ENCODE results near the gene SMPD4.
"Not testable (repeated sequence)": the region's sequence is repeated elsewhere in the genome, so short reads cannot be mapped to it uniquely, and the experiment has no call there.

The SMPD4 gene

DNA sequence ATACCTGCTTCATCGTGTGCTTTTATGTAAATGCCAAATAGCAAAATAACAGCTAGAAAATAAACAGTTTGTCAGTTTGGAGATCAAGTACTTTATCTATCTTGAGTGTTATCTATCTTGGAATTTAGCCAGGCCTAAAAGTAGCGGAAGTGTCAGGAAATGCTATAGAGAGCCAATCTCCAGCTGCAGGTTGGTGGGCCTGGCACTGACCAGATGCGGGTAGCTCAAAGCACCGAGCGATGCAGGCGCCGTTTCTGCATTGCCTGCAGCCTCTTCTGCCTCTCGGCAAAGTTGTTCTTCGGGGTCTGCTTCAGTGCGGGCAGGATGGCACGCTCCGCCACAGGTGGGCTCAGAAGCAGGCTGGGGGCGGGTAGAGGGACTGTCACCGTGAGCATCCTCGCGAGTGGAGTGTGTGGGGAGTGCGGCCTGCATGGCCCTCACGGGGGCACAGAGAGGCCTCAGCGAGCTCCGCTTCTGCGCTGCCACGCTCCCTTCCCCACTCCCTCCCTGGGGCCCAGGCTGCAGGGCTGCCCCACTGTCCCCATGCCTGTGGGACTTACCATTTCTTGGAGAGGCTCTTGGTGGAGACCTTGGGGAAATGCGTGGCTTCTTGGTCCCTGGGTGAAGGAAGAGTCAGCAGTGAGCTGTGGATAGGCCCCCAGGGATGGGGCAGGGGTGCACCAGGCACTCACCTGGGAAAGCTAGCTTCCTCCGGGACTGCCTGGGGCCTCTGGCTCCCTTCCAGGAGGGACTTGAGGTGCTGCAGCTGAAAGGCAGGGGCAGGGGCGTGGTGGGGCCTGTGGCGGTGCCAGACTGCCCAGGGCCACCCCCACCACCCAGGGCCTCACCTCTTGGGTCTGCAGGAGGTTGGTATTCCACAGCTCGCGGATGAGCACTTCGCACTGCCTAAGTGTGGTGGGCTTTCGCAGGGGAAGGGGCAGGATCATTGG lies 41.8 kb downstream of the SMPD4 start:
- DNase-seq, result not testable (repeated sequence)

DNA sequence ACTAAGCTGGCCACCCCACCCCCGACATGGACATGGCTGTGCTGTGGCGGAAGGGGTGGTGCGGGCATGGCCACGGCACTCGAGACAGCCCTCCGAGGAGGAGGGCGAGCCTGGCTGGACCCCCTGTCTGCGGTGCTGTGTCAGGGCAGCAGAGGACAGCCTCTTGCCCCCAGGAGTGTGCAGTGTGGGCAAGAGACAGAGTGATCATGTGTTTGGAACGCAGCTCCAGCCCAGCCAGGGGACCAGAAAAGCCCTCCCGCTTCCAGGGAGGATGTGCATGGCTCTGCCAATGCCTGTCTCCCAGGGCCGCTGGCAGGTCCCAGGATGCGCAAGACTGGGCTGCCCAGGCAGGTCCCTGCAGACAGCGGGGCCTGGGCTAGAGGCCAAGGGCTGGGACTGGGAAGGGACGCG lies 42.6 kb downstream of the SMPD4 start:
- DNase-seq, result not testable (repeated sequence)

DNA sequence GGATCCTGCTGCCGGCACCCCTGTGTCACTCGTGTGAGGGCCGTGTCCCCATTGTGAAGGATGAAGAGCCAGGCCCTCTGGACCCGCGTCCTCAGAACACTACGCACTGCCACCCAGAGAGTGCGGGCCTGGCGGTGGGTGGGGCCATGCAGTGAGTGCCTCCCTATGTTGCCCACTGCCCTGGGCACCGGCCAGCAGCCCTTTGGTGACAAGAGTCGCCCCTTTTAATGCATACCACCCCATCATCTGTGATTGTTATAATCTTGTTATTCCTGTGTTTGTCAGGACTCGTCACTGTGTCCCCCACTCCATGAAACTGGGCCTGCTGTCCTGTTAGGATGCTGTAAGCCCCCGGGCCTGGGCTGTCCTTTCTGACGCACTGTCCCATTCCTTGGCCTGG lies 43.1 kb downstream of the SMPD4 start:
- DNase-seq, result not testable (repeated sequence)

DNA sequence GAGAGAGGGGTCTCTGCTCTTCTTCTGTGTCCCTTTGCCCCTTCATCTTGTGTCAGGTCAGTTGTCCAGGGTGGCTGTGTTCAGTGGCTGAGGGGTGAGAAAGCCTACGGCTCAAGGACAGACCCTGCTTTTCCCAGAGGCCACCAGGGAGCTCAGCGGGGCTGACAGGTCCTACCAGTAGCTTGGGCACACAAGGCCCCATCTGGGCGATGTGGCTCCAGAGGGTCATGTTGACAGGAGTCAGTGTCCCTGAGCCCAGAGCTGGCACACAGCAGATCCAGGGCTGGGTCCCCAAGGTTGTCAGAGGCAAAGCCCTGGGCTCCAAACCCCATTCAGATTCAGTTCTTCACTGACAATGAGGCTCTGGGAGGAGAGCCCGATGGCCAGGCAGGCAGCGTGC lies 44.3 kb downstream of the SMPD4 start:
- DNase-seq, result not testable (repeated sequence)

DNA sequence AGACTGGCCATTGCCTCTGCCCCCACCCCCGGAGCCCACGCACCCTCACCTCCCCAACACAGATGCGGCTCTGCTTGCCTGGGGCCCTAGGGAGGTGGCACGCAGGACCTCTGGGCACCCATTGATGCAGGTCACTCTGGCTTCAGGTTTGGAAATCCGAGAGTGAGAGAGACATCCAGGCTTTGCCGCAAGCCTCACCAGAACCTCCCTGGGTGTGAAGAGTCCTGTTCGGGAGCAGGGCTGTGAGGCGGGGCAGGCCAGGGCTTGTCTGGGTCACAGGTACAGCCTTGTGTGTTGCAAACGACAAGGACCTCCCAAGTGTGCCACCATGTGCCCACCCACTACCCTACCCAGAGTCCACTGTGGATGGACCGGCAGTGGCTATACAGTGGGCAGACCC lies 44.9 kb downstream of the SMPD4 start:
- DNase-seq, result not testable (repeated sequence)

DNA sequence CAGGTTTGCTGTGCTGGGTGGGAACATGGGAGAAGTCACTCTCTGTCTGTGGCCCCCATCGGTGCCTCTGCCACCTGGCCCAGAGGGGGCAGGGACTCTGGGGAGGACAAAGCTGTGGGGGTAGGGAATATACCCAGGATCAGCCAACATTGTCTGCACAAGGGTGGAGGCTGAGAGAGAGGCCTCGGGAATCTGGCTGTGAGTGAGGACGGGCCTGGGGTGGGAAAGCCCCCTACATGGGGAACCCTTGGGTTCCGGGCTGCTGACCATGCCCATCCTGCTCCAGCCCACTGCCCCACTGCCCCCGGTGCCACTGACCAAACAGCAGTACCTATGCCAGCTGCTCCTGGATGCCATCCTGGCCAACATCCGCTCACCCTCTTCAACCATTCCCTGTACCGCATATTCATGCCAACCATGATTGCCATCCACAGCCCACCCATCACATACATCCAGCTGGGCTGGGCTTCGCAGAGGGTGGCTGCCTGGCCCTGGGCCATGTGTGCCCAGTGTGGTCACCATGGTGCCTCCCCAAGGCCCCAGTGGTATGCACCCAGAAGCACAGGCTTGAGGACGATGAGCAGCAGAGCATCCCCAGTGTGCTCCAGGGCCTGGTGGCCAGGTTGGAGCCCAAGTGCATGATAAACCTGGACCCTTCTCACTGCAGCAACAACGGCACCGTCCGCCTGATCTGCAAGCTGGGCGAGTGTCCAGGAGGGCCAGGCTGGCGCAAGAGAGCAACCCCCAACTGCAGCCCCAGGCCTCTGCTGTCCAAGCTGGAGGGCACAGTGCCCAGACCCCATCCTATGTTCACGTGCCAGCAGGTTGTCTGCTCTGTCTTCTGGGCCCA lies 45.5 kb downstream of the SMPD4 start:
- DNase-seq, result no peak

DNA sequence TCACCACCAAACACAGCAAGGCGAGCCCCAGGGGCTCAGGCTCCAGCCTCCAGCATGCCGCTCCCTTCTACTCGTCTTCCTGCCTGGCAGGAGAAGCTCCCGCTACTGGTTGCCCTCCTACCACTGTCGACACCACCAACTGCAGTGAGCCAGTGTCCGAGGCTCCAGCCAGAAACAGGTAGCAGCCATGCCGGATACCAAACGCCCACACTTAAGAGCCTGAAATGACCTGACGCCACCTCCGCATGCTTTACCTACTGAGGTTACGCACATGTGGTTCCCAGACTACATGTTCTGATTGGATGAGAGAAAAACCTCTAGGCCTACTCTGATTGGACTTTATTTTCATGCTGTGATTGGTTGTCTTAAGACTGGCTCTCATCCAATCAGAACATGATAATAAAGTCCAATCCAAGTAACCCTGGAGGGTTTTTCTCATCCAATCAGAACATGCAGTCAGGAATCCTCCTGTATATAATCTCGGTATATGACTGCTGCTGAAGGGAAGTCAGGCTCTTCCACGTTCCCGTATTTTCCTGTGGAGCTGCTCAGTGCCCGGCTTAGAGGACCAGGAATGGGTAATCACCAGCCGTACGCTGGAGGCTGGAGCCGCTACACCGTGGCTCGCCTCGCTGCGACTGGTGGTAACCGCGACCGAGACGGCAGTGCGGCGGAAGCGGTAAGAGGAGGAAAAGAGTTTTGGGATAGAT lies 52.1 kb downstream of the SMPD4 start, which contains the start of gene POTEF:
Gene POTEF (minus strand): TSS at position 103 of the 710 bp plus-strand sequence. CDS start 8,707 bp downstream, outside the sequence.
- DNase-seq, result not testable (repeated sequence)

DNA sequence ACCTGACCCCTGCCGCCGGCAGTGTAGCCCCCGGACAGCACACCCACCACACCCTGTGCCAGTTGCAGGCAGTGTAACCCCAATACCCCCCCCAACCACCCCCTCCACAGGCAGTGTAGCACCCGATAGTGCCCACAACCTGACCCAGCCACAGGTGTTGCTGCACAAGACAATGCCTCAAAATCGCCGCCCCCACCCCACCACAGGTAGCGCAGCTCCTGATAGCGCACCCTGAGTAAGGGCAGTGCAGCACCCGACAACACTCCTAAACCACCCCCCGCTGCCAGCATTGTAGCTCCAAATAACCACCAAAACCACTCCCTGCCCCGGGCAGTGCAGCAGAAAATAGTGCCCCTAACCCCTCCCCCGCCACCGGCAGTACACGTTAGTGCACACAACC lies 52.9 kb downstream of the SMPD4 start:
- DNase-seq, result not testable (repeated sequence)

DNA sequence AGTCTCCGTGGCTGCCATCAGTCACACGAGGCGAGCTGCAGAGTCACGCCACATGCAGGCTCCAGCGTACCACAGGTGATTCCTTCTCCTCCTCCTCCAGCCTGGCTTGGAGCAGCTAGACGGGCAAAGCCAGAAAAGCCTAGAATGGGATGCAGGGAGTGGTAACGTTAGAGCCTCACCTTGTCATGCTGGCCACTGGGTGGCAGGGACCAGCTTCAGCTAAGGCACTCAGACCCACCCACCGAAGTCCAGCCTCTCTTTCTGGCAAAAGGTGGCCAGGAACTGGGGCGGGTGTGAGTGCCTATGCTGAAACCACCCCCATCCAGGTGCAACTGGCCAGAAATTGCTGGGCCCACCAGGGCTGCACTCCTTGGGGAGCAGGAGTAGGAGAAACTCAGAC lies 53.7 kb downstream of the SMPD4 start:
- DNase-seq, result not testable (repeated sequence)

DNA sequence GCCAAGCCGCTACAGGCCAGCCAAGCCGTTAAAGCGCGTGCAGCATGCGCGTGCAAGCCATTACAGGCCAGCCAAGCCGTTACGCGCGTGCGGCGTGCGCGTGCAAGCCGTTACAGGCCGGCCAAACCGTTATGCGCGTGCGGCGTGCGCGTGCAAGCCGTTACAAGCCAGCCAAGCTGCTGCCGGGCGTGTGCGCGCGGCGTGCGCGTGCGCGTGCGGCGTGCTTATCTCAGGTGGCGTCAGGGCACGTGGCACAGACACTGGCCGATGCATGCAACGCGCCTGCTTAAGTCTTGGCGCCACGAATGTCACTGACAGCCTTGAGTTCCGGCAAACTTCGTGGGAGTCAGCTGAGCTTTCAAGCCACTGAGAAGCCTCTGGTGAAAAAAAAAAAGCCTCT lies 60.5 kb downstream of the SMPD4 start:
- not testable (repeated sequence) for DNase-seq

DNA sequence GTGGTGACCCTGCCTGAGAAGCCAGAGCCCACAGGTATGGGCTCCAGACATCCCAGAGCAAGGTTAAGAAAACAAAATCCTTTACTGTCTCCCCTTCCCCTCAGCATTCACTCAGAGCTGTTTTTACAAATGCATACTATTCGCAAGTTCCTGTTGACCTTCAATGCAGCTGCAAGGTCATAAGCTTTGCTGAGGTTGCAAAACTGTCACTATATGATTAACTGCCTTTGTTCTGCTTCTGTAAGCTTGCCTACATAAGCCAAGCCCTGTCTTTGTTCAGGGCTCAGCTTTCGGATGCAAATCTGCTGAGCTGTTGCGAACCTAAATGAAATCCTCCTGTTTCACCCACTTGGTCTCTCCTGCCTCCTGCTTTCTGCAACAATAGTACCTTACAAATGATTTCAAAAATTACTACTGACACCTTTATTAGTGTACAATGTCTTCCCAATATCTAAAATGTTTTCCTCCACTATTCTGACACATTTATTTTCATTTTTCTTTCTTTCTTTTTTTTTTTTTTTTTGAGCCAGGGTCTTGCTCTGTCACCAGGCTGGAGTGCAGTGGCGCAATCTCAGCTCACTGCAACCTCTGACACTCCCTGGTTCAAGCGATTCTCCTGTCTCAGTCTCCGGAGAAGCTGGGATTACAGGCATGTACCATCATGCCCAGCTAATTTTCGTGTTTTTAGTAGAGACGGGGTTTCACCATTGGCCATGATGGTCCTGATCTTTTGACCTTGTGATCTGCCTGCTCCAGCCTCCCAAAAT lies 78.6 kb downstream of the SMPD4 start:
- not testable (repeated sequence) for DNase-seq

All from CD4-positive, alpha-beta T cell treated with Interleukin-17A for 1 hour (primary cell).